Suppressor macrophage treated with lipopolysaccharide for 4 hours (primary cell): ENCODE measurements around the gene PFKL.

Experiments used
- DNase-seq: peaks from one replicate; pipeline ENCODE4 v3.0.0-alpha.2; 2020

Gene PFKL

DNA sequence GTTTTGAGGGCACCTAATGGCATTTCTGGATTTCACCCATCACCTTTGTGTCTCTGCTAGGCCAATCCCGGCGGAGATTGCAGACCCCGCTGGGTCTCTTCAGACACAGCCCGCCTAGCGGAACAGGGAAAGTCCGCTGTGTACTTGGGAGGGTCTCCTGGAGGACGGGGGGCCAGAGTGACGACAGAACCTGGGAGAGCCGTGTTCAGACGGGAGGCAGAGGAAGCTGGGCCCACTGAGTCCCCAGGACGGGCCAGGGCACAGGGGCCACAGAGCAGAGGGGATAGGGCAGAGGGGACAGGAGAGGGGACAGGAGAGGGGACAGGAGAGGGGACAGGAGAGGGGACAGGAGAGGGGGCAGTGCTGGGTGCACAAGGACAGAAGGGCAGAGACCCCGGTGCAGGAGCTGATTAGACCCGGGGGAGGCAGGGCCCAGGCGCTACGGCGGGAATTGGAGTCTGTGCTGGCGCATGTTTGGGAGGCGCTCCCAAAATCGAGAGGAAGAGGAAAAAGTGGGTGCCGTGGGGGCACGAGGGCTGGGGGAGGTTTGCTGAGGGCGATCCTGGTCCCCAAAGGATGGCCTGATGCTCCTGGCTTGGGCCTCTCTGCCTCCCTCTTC, 66.2 kb downstream of the PFKL start:
- no peak for DNase-seq

DNA sequence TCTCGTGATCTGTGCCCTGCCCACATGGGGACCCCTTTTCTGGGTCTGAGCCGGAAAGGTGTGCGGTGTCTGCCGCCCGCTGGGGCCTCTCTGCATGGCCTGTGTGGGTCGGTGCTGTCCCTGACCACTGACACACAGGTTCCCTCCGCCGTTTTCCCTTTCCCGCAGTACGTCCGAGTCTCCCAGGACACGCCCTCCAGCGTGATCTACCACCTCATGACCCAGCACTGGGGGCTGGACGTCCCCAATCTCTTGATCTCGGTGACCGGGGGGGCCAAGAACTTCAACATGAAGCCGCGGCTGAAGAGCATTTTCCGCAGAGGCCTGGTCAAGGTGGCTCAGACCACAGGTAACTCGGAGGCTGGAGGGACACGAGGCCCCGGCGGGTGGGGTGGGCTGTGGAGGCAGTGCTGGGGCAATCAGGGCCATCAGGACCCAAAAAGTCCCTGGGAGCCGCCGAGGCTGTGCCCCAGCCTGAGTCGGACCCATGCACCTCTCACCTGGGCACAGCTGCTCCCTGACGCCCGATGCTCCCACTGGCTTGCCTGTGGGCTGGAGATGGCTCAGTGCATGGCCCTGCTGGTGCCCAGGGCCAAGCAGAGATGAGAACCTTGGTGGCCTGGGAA, 66.8 kb downstream of the PFKL start:
- DNase-seq = no peak

DNA sequence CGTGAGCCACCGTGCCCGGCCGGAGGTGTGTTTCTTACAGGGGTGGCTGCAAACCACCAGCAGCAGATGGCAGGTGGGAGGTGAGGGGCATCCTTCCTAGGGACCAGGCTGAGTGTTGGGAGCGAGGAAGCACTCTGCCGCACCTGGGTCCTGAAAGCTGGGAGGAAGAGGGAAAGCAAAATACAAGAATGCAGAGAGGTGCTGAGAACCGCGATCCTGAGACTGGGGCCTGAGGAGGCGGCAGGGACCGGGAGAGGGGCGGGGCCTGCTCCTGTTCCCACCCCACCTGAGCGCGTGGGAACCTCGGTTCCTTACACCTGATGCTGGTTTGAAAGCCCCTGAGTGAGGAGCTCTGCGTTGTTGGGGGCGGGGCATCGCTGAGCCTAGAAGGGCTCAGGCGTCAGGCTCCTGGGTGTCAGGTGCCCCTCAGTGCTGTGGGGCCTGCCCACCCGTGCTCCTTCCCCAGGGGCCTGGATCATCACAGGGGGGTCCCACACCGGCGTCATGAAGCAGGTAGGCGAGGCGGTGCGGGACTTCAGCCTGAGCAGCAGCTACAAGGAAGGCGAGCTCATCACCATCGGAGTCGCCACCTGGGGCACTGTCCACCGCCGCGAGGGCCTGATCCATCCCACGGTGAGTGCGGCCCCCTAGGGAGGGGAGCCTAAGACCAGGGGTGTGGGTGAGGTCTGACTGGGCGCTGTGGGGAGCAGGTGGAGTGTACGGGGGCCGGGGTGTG, 69.0 kb downstream of the PFKL start:
- no peak for DNase-seq

DNA sequence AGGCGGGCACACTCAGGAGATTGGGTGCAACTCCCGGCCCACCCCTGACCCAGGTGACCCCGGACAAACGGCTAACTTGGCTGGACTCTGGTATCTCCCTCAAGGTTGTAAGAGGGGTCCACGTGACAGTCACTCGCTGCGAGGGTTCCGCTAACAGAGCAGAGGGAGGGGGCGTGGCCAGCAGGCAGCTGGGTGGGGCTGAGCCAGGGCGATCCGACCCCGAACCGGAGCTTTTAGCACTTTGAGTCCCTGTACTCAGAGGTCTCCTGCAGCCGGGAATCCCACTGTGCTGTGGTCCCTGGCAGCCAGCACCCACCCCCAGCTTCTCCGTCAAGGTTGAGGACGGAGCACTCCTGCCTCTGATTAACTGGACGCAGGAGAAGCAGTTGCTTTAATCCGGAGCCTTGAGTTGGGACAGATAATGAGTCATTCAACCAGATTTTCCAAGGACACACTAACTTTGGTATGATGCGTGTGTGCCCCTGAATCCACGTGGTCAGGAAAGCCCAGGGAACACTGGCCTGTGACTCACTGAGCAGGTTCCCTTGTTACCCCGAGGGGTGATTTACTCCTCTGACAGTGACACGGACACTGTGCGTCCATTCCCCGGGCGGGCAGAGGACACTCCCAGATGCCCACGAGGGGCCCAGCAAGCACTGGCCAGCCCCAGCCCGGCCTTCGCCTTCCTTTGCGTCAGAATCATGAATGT, 70.3 kb downstream of the PFKL start:
- DNase-seq = no peak

DNA sequence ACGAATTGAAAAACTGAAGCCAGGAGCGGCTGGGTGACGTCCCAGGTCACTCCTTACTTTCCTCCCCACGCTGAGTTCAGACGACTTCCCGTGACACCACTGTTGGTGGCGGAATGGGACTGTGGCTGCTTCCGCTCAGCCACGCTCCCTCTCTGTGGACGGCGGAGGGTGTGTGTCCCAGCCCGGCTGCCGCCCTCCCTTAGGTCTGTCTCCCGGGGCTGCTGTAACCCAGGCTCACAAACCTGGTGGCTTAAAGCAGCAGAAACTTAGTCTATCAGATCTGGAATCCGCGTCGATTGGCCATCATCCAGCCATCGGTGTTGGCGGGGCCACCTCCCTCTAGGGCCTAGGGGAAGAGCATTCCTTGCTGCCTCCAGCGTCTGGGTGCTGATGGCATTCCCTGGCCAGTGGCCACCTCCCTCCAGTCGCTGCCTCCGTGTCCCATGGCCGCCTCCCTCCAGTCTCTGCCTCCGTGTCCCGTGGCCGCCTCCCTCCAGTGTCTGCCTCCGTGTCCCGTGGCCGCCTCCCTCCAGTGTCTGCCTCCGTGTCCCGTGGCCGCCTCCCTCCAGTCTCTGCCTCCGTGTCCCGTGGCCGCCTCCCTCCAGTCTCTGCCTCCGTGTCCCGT, 71.0 kb downstream of the PFKL start:
- no peak for DNase-seq

DNA sequence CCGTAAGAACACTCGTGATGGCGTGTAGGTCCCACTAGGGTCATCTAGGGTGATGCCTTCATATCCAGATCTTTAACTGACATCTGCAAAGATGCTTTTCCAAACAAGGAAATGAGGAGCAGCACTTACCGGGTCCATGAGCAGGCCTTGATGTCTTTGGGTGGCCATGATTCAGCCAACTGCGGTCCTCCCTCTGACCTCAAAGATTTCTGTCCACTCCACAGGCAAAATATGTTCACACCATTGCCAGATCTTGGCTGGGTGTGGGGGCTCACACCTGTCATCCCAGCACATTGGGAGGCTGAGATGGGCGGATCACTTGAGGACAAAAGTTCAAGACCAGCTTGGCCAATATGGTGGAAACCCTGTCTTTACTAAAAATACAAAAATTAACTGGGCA, 71.7 kb downstream of the PFKL start:
- DNase-seq = no peak

DNA sequence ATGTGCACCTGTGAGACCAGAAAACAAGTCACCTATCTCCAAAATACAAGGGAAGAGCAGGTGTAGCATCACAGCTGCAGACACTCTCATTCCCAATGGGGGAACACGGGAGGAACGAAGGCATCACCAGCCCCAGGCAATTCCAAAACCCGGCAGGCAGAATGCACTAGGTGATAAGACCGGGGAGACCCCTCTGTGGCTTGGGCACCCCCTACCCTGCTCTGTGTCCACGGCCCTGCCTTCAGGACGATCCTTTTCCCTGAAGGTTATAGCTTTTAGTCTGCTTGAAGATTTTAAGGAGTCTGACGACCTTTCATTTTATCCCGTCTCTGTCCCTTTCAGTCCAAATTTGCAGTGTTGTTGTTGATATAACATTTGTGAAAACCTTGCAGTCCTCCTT, 72.8 kb downstream of the PFKL start:
- no peak for DNase-seq

DNA sequence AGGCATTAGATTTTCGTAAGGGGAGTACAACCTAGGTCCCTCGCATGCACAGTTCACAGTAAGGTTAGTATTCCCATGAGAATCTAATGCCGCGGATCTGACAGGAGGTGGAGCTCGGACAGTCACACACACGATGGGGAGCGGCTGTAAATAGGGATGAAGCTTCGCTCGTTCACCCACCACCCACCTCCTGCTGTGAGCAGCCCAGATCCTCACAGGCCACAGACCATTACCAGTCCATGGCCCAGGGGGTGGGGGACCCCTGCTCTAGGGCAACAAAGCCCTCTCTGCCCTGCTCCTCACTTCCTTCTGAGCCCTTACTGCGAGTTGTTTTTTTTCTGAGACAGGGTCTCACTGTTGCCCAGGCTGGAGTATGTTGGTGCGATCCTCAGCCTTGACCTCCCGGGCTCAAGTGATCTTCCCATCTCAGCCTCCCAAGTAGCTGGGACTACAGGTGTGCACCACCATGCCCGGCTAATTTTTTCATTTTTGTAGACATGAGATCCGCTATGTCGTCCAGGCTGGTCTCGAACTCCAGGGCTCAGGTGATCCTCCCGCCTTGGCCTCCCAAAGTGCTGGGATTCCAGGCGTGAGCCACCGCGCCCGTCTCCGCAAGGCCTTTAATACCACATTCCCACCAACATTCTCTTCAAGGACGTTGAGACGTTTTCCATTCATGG, 74.9 kb downstream of the PFKL start:
- DNase-seq = no peak

DNA sequence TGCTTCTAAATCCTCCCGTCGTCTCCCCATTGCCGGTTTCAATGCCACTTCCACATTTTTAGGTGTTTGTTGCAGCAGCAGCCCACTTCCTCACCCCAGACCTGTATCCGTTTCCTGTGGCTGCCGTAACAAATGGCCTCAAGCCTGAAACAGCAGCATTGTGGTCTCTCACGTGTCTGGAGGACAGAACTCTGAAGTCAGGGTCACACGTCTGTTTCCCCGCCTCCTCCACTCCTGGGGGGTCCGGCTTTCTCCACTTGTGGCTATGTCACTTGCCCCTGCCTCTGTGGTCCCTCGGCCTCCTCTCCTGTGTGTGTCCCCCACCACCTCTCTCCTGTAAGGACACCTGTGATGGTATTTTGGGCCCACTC, 75.4 kb downstream of the PFKL start:
- peak; percentile 58 for DNase-seq

DNA sequence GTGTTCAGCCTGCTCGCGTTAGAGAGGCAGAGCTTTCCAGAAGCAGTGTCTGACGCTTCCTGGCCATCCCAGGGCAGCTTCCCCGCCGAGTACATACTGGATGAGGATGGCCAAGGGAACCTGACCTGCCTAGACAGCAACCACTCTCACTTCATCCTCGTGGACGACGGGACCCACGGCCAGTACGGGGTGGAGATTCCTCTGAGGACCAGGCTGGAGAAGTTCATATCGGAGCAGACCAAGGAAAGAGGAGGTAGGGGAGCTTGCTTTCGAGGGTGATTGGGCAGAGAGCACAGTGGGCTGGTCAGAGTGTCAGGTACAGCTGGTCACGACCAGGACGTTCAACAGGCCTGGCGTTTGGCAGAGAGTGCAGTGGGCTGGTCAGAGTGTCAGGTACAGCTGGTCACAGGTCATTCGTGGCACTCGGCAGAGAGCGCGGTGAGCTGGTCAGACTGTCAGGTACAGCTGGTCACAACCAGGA, 75.9 kb downstream of the PFKL start:
- no peak for DNase-seq

DNA sequence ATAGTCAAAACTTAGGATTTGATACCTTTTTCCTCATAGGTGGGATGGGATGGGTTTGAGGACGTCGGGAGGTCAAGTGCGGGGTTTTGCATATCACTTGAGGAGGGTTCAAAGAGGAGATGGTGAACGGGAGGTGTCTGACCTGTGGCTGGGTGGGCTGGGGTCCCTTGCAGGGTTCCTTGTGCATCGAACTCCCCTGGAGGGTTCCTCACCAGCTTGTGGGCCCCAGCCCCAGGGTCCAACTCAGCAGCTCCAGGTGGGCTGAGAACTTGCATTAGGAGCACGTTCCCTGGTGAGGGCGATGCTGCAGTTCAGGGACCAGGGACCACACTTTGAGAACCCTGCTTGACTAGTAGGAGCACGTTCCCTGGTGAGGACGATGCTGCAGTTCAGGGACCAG, 76.8 kb downstream of the PFKL start:
- DNase-seq = no peak
